Activated naive CD8-positive, alpha-beta T cell treated with anti-CD3 and anti-CD28 coated beads, Interleukin-2, amount 50 U/mL, for 24 hours (primary cell): Measurements from ENCODE around the gene KRTAP10-8.
"Not testable (repeated sequence)": the region's sequence is repeated elsewhere in the genome, so short reads cannot be mapped to it uniquely, and the experiment has no call there.

Experiments
- ATAC-seq: fragments of 150-1000 bp; cut with Tn5 transposase; one replicate; pipeline ENCODE4 v1.10.0; 2021
- DNase-seq: peaks from one replicate; pipeline ENCODE4 v3.0.0; 2021
- H3K27ac Mint-ChIP-seq: one replicate; pipeline ENCODE4 v1.8.0; 2021; ENCODE audit warnings: mild to moderate bottlenecking, mixed read lengths
- H3K27me3 Mint-ChIP-seq: one replicate; pipeline ENCODE4 v1.8.0; 2021; ENCODE audit warnings: mixed read lengths
- H3K36me3 Mint-ChIP-seq: one replicate; pipeline ENCODE4 v1.8.0; 2021; ENCODE audit warnings: low read depth, mixed read lengths
- H3K4me1 Mint-ChIP-seq: one replicate; pipeline ENCODE4 v1.8.0; 2021; ENCODE audit warnings: mixed read lengths
- H3K4me3 Mint-ChIP-seq: one replicate; pipeline ENCODE4 v1.8.0; 2021; ENCODE audit warnings: mild to moderate bottlenecking, moderate library complexity, mixed read lengths
- H3K9me3 Mint-ChIP-seq: one replicate; pipeline ENCODE4 v1.8.0; 2021; ENCODE audit warnings: mixed read lengths

The KRTAP10-8 gene

GRCh38 chr21:44574457-44575306, 37.2 kb upstream of the KRTAP10-8 start:
- DNase-seq (no peak), ATAC-seq (no peak)
- Mint-ChIP-seq H3K27ac (no peak overlapping the region), H3K27me3 (peaks cover 2% of the 10 kb centered on the region), H3K4me1 (no peaks in the 10 kb centered on the region), H3K4me3 (no peak overlapping the region), H3K36me3 (no peaks in the 10 kb centered on the region), H3K9me3 (peaks cover 14% of the 10 kb centered on the region)

GRCh38 chr21:44575307-44576024, 36.4 kb upstream of the KRTAP10-8 start:
- no peaks in the 10 kb centered on the region for H3K4me1 Mint-ChIP-seq
- H3K27me3 Mint-ChIP-seq = peaks cover 2% of the 10 kb centered on the region
- no peak overlapping the region for H3K27ac Mint-ChIP-seq
- peaks cover 14% of the 10 kb centered on the region for H3K9me3 Mint-ChIP-seq
- ATAC-seq (no peak), DNase-seq (no peak)
- H3K36me3 Mint-ChIP-seq = no peaks in the 10 kb centered on the region
- no peak overlapping the region for H3K4me3 Mint-ChIP-seq

GRCh38 chr21:44576025-44576420, 35.9 kb upstream of the KRTAP10-8 start:
- ATAC-seq (no peak), DNase-seq (no peak)
- no peak overlapping the region for H3K4me3 Mint-ChIP-seq
- no peaks in the 10 kb centered on the region for H3K4me1 Mint-ChIP-seq
- peaks cover 16% of the 10 kb centered on the region for H3K9me3 Mint-ChIP-seq
- H3K27me3 Mint-ChIP-seq = peaks cover 2% of the 10 kb centered on the region
- no peaks in the 10 kb centered on the region for H3K36me3 Mint-ChIP-seq
- H3K27ac Mint-ChIP-seq = no peak overlapping the region

- Mint-ChIP-seq H3K36me3 (peaks cover 3% of the 10 kb centered on the region), H3K27me3 (peaks cover 2% of the 10 kb centered on the region), H3K4me3 (no peak overlapping the region), H3K4me1 (peaks cover 5% of the 10 kb centered on the region), H3K9me3 (peaks cover 24% of the 10 kb centered on the region), H3K27ac (no peak overlapping the region)
- DNase-seq (no peak), ATAC-seq (no peak)
These were observed 33.4 kb upstream of the KRTAP10-8 start for GRCh38 chr21:44578371-44579055.

- H3K4me3 Mint-ChIP-seq = no peak overlapping the region
- H3K27ac Mint-ChIP-seq = no peak overlapping the region
- H3K27me3 Mint-ChIP-seq = peaks cover 2% of the 10 kb centered on the region
- H3K9me3 Mint-ChIP-seq = peaks cover 24% of the 10 kb centered on the region
- peaks cover 3% of the 10 kb centered on the region for H3K36me3 Mint-ChIP-seq
- peaks cover 5% of the 10 kb centered on the region for H3K4me1 Mint-ChIP-seq
- DNase-seq = no peak
- ATAC-seq = no peak
These were observed 32.6 kb upstream of the KRTAP10-8 start for GRCh38 chr21:44579056-44579832.

GRCh38 chr21:44579833-44580144, 32.1 kb upstream of the KRTAP10-8 start:
- DNase-seq (no peak), ATAC-seq (no peak)
- Mint-ChIP-seq H3K36me3 (peaks cover 3% of the 10 kb centered on the region), H3K4me1 (peaks cover 5% of the 10 kb centered on the region), H3K27ac (no peak overlapping the region), H3K27me3 (peaks cover 2% of the 10 kb centered on the region), H3K4me3 (no peak overlapping the region), H3K9me3 (peaks cover 24% of the 10 kb centered on the region)

GRCh38 chr21:44580231-44580821, 31.6 kb upstream of the KRTAP10-8 start, which contains the start of gene KRTAP10-5:
Gene KRTAP10-5, minus strand, starts transcription at chr21:44580604. Its CDS starts 26 bp downstream, at chr21:44580578.
- H3K9me3 Mint-ChIP-seq = peaks cover 24% of the 10 kb centered on the region
- H3K4me1 Mint-ChIP-seq, H3K36me3 Mint-ChIP-seq, ATAC-seq, H3K4me3 Mint-ChIP-seq, DNase-seq, H3K27me3 Mint-ChIP-seq, H3K27ac Mint-ChIP-seq: not testable (repeated sequence)

- Mint-ChIP-seq H3K36me3 (peaks cover 3% of the 10 kb centered on the region), H3K9me3 (peaks cover 24% of the 10 kb centered on the region), H3K4me1 (peaks cover 5% of the 10 kb centered on the region), H3K27ac (no peak overlapping the region), H3K27me3 (no peaks in the 10 kb centered on the region), H3K4me3 (no peak overlapping the region)
- ATAC-seq = no peak
- DNase-seq = no peak
These were observed 30.7 kb upstream of the KRTAP10-8 start for GRCh38 chr21:44581158-44581557.

- Mint-ChIP-seq H3K36me3 (peaks cover 3% of the 10 kb centered on the region), H3K27me3 (peaks cover 7% of the 10 kb centered on the region), H3K27ac (no peak overlapping the region), H3K4me1 (peaks cover 5% of the 10 kb centered on the region), H3K4me3 (no peak overlapping the region), H3K9me3 (peaks cover 18% of the 10 kb centered on the region)
- no peak for DNase-seq
- ATAC-seq = no peak
These were observed 29.8 kb upstream of the KRTAP10-8 start for GRCh38 chr21:44582055-44582454.

GRCh38 chr21:44583089-44583799, 28.6 kb upstream of the KRTAP10-8 start:
- Mint-ChIP-seq H3K36me3 (peaks cover 3% of the 10 kb centered on the region), H3K4me1 (peaks cover 5% of the 10 kb centered on the region), H3K27me3 (peaks cover 8% of the 10 kb centered on the region), H3K4me3 (no peak overlapping the region), H3K27ac (no peak overlapping the region), H3K9me3 (peaks cover 10% of the 10 kb centered on the region)
- DNase-seq (no peak), ATAC-seq (no peak)

GRCh38 chr21:44583800-44584147, 28.1 kb upstream of the KRTAP10-8 start:
- H3K27me3 Mint-ChIP-seq = peaks cover 8% of the 10 kb centered on the region
- DNase-seq (no peak), ATAC-seq (peak; percentile 40)

GRCh38 chr21:44585892-44586291, 26.0 kb upstream of the KRTAP10-8 start:
- no peak overlapping the region for H3K4me3 Mint-ChIP-seq
- peaks cover 3% of the 10 kb centered on the region for H3K36me3 Mint-ChIP-seq

More at GRCh38 chr21:44583800-44584147, 28.1 kb upstream of the KRTAP10-8 start:
- Mint-ChIP-seq H3K27ac (no peak overlapping the region), H3K4me3 (no peak overlapping the region), H3K4me1 (peaks cover 5% of the 10 kb centered on the region), H3K9me3 (peaks cover 10% of the 10 kb centered on the region), H3K36me3 (peaks cover 3% of the 10 kb centered on the region)

GRCh38 chr21:44589094-44589493, 22.8 kb upstream of the KRTAP10-8 start:
- Mint-ChIP-seq H3K4me3 (no peak overlapping the region), H3K9me3 (no peaks in the 10 kb centered on the region), H3K27me3 (peaks cover 8% of the 10 kb centered on the region), H3K36me3 (no peaks in the 10 kb centered on the region), H3K27ac (no peak overlapping the region), H3K4me1 (no peaks in the 10 kb centered on the region)
- ATAC-seq (no peak), DNase-seq (no peak)

More at GRCh38 chr21:44585892-44586291, 26.0 kb upstream of the KRTAP10-8 start:
- H3K27ac Mint-ChIP-seq = no peak overlapping the region
- H3K4me1 Mint-ChIP-seq = peaks cover 5% of the 10 kb centered on the region
- peaks cover 8% of the 10 kb centered on the region for H3K27me3 Mint-ChIP-seq
- DNase-seq (no peak), ATAC-seq (no peak)
- peaks cover 9% of the 10 kb centered on the region for H3K9me3 Mint-ChIP-seq
